Muscle layer of duodenum (tissue), 2 donors: ENCODE data around the gene CDC45.

ENCODE experiments used
- H3K27ac ChIP-seq: one replicate; pipeline ENCODE4 v1.7.0; 2013; ENCODE audit warnings: mild to moderate bottlenecking, low read length
- H3K27me3 ChIP-seq: one replicate; pipeline ENCODE4 v1.7.0; 2013; ENCODE audit warnings: low read depth, mild to moderate bottlenecking, control low read depth, low read length
- H3K36me3 ChIP-seq, 2 donors: one replicate each; pipeline ENCODE4 v1.7.0; 2013; ENCODE audit warnings: low read length in 2 of 2, control low read depth in 1 of 2, mild to moderate bottlenecking in 1 of 2; ENCODE audit not compliant: insufficient read depth in 2 of 2, control insufficient read depth in 1 of 2
- H3K4me1 ChIP-seq, 2 donors: one replicate each; pipeline ENCODE4 v1.7.0; 2013; ENCODE audit warnings: low read length in 2 of 2, mild to moderate bottlenecking in 2 of 2, control low read depth in 1 of 2, moderate library complexity in 1 of 2; ENCODE audit not compliant: insufficient read depth in 2 of 2, control insufficient read depth in 1 of 2
- H3K4me3 ChIP-seq, 2 donors: one replicate each; pipeline ENCODE4 v1.7.0; 2013; ENCODE audit warnings: low read length in 2 of 2, low read depth in 1 of 2, mild to moderate bottlenecking in 1 of 2
- H3K9me3 ChIP-seq, 2 donors: one replicate each; pipeline ENCODE4 v1.7.0; 2013; ENCODE audit warnings: low read length in 2 of 2, control low read depth in 1 of 2, mild to moderate bottlenecking in 1 of 2; ENCODE audit not compliant: control insufficient read depth in 1 of 2
- donor health status: healthy.

CDC45 gene

GRCh38 chr22:19490628-19491230 is 11.0 kb downstream of the CDC45 start:
- H3K4me3 ChIP-seq = no peak overlapping the region
- H3K4me1 ChIP-seq = peaks cover 0 to 6% of the 10 kb centered on the region in 2 donors
- no peaks in the 10 kb centered on the region for H3K27me3 ChIP-seq
- H3K9me3 ChIP-seq = no peaks in the 10 kb centered on the region
- no peak overlapping the region for H3K27ac ChIP-seq
- H3K36me3 ChIP-seq = no peaks in the 10 kb centered on the region

GRCh38 chr22:19492504-19493174 is 12.9 kb downstream of the CDC45 start:
- Histone ChIP-seq H3K36me3 (no peaks in the 10 kb centered on the region), H3K4me3 (no peak overlapping the region)

DNA sequence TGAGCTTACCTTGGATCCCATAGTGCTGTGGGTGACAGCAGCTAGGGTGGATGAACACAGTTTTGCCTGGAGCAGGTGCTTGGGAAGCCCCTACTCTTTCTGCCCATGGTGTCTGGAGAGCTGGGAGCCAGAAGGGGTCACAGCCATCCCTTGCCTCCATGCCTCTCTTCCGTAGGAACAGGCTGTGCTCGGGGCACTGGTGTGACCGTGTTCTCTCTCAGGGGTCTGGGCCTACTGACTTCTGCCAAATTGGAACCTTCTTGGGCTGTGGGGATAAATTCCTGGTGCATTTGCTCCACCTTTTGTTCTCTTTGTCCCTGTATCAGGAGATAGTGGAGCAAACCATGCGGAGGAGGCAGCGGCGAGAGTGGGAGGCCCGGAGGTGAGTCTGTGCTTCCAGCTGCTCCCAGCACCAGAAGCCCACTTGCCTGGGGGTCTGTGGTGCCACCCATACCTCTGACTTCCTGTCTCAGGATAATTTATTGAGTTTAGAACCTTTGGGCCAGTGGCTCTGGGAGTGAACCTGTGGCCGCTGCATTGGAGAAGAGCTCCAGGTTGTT is 14.4 kb downstream of the CDC45 start:
- peaks cover 0 to 5% of the 10 kb centered on the region in 2 donors for H3K4me1 ChIP-seq
- no peaks in the 10 kb centered on the region for H3K9me3 ChIP-seq
- no peak overlapping the region for H3K4me3 ChIP-seq
- H3K27ac ChIP-seq = no peak overlapping the region
- H3K36me3 ChIP-seq = no peaks in the 10 kb centered on the region
- no peaks in the 10 kb centered on the region for H3K27me3 ChIP-seq

More at GRCh38 chr22:19492504-19493174, 12.9 kb downstream of the CDC45 start:
- Histone ChIP-seq H3K27ac (no peak overlapping the region), H3K27me3 (no peaks in the 10 kb centered on the region), H3K9me3 (no peaks in the 10 kb centered on the region), H3K4me1 (peaks cover 0 to 6% of the 10 kb centered on the region in 2 donors)

DNA sequence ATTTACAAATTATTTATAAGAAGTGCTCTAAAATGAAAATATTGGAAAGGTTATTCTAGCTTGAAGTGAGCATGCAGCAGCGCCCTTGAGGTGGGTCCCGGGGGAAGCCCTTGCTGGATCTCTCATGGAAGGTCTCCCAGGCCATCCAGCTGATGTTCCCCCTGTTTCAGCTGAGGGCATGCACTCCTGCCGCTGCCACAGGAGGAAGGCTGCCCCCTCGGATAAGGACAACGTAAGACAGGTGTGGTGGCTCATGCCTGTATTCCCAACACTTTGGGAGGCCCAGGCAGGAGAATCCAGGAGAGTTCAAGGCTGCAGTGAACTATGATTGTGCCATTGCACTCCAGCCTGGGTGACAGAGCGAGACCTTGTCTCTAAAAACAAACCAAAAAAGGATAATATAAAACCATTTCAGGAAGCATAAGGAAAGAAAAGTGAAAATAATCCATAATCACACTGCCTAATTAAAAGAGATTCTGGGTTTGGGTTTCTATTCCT is 15.0 kb downstream of the CDC45 start:
- H3K4me3 ChIP-seq = no peak overlapping the region
- H3K27ac ChIP-seq = no peak overlapping the region
- no peaks in the 10 kb centered on the region for H3K36me3 ChIP-seq
- H3K9me3 ChIP-seq = no peaks in the 10 kb centered on the region
- no peaks in the 10 kb centered on the region for H3K27me3 ChIP-seq
- H3K4me1 ChIP-seq = no peaks in the 10 kb centered on the region

GRCh38 chr22:19495562-19496323 is 16.0 kb downstream of the CDC45 start:
- no peak overlapping the region for H3K27ac ChIP-seq
- H3K27me3 ChIP-seq = no peaks in the 10 kb centered on the region
- H3K4me1 ChIP-seq = no peaks in the 10 kb centered on the region
- H3K9me3 ChIP-seq = no peaks in the 10 kb centered on the region
- no peak overlapping the region for H3K4me3 ChIP-seq
- no peaks in the 10 kb centered on the region for H3K36me3 ChIP-seq

DNA sequence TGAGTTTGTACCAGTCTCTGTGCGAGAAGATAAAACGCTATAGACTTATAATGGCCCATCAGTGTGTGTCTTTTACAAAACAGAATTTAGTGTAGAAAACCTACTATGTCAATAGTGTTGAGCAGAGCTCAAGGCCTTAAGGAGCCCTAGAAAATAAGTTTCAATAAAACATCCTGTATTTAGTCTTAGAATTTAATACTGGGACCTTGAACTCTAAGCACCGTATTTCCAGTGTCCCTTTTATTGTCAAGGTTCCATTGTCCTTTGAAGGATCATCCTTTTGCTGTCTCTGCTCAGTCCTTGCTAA is 16.6 kb downstream of the CDC45 start:
- H3K4me1 ChIP-seq = no peaks in the 10 kb centered on the region
- H3K36me3 ChIP-seq = no peaks in the 10 kb centered on the region
- no peaks in the 10 kb centered on the region for H3K9me3 ChIP-seq
- no peak overlapping the region for H3K27ac ChIP-seq
- no peaks in the 10 kb centered on the region for H3K27me3 ChIP-seq
- H3K4me3 ChIP-seq = no peak overlapping the region

GRCh38 chr22:19497245-19497644 is 17.5 kb downstream of the CDC45 start:
- Histone ChIP-seq H3K36me3 (no peaks in the 10 kb centered on the region), H3K4me3 (no peak overlapping the region), H3K27ac (no peak overlapping the region), H3K27me3 (no peaks in the 10 kb centered on the region), H3K9me3 (no peaks in the 10 kb centered on the region), H3K4me1 (no peaks in the 10 kb centered on the region)

DNA sequence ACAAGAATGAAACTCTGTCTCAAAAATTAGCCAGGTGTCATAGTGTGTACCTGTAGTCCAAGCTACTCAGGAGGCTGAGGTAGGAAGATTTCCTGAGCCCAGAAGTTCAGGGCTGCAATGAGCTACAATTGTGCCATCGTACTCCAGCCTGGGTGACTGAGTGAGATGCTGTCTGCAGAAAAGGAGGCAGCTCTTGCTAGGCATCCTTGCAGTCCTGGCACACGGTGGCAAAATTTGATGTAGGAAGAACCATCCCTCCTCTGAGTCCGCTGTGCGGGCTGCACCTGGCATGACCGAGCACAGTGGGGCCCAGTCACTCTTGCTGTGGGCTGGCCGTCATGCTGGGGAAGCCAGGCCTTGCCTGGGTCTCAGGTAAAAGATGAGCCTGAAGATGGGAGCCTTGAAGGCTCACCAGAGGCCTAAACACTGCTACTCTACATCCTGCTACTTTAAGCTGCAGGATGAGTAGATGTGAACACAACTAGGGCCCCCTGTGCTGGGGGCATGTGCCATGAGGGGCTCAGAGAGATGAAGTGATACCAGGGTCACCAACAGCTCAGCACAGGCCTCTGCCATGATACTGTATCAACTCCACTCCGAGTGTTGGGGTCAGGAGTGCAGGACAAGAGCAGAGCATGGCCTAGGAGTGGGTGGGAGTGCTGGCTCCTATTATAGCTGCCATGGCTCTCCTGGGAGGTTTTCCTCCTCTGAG is 18.6 kb downstream of the CDC45 start:
- Histone ChIP-seq H3K9me3 (no peaks in the 10 kb centered on the region), H3K4me3 (no peak overlapping the region), H3K27me3 (no peaks in the 10 kb centered on the region), H3K27ac (no peak overlapping the region), H3K4me1 (no peaks in the 10 kb centered on the region), H3K36me3 (no peaks in the 10 kb centered on the region)

DNA sequence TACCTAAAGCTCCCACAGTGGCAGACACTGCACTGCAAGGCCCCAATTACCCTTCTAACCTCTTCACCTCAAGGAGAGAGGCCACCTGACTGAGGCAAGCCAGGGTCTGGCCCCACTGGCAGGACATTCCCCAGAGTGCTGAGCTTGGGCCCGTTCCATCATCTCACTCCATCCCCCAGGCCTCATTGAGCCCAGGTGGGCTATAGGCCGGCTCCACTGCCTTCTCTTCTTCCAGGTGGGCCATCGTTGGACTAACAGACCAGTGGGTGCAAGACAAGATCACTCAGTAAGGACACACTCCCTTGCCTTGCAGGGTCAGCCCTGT is 19.1 kb downstream of the CDC45 start:
- Histone ChIP-seq H3K4me1 (no peaks in the 10 kb centered on the region), H3K9me3 (no peaks in the 10 kb centered on the region), H3K4me3 (no peak overlapping the region), H3K27ac (no peak overlapping the region), H3K36me3 (no peaks in the 10 kb centered on the region), H3K27me3 (no peaks in the 10 kb centered on the region)

DNA sequence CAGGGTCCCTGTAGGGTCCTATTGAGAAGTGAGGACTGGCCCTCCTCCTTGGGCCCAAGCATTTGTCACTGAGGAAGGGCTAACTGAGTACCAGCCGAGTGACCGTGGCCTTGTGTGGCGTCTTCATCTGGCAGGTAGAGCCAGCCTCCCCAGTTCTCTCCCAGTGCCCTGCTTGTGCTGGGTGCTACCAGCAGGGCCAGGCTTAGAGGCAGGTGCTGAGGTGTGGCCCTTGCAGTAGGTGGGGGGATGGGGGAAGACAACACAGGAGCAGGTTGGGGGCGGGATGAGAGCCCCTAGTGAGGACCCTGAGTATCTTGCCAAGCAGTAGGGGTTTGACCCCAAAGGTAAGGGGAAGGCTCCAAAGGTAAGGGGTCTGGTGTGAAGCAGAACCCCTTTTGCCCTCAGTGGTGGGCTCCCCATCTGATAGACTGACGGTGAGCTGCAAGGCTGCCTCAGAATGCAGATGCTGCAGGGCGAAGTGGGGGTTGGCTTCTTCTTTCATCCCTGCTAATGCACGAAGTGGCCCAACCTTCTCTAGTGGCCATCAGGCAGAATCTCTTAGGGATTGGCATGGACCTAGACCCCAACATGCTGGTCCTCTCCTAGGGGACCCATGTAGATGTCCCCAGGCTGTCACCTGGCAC is 19.6 kb downstream of the CDC45 start:
- Histone ChIP-seq H3K36me3 (no peaks in the 10 kb centered on the region), H3K27me3 (no peaks in the 10 kb centered on the region), H3K9me3 (no peaks in the 10 kb centered on the region), H3K4me3 (no peak overlapping the region), H3K27ac (no peak overlapping the region), H3K4me1 (no peaks in the 10 kb centered on the region)

DNA sequence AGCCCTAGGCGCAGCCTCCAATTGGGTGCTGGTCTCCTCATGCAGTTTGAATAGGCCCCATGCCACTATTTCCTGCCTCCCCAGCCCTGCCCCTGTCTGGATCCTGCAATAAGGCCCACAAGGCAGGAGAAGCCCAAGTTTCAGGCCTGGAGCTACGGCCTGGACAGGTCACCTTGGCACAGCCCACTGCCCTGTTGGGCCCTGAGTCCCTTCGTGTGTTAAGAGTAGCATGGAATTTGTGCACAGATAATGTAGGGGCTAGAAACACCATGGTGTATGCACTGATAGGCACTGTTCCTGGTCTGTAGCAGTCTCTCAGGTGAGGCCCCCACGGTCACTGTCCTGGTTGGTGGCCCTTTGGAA is 20.1 kb downstream of the CDC45 start:
- Histone ChIP-seq H3K9me3 (no peaks in the 10 kb centered on the region), H3K4me1 (no peaks in the 10 kb centered on the region), H3K27ac (no peak overlapping the region), H3K36me3 (no peaks in the 10 kb centered on the region), H3K4me3 (no peak overlapping the region), H3K27me3 (no peaks in the 10 kb centered on the region)
